ENCODE results near the gene BRIP1. TPM values are rescaled to one million over a fixed set of nuclear protein-coding genes. Genes with fewer than 3 reads are reported as not detected.

BRIP1 gene
- total RNA-seq, 1 experiment from 2014 or later: 20.2 TPM

GRCh38 chr17:61698244-61698643 lies 165.1 kb downstream of the BRIP1 start:
- H2BK5ac ChIP-seq (ENCODE audit: insufficient read length, low read length): no peak overlapping the region
- H3K27ac Mint-ChIP-seq: no peak overlapping the region
- no peak overlapping the region for H3K4ac ChIP-seq (ENCODE audit: low read depth, low read length)
- no peak overlapping the region for H4K5ac ChIP-seq (ENCODE audit: insufficient read length, low read depth, low read length)
- H2BK20ac ChIP-seq (ENCODE audit: low read depth, low read length, poor library complexity, severe bottlenecking): no peak overlapping the region
- H3K4me1 ChIP-seq (ENCODE audit: insufficient read depth, low read length): no peaks in the 10 kb centered on the region
- H3K27me3 Mint-ChIP-seq (ENCODE audit: low read depth): no peaks in the 10 kb centered on the region
- H2BK12ac ChIP-seq (ENCODE audit: insufficient read length, low read depth, low read length): no peak overlapping the region
- no peak overlapping the region for H2AFZ ChIP-seq (ENCODE audit: low read length)
- no peak overlapping the region for H3K18ac ChIP-seq (ENCODE audit: insufficient read length, low read depth, low read length)
- no peak overlapping the region for H2BK120ac ChIP-seq (ENCODE audit: low read depth, low read length, poor library complexity, severe bottlenecking)
- no peak for DNase-seq
- no CpG with 5 or more reads among the region's 2 CpGs for WGBS (ENCODE audit: extremely low coverage, insufficient read length, low lambda C conversion rate)
- H3K4me1 Mint-ChIP-seq: no peaks in the 10 kb centered on the region
- H3K27me3 ChIP-seq (ENCODE audit: insufficient read depth, low read length): no peaks in the 10 kb centered on the region
- peaks cover 37 to 68% (median 53%) of the 10 kb centered on the region in 3 experiments for H3K36me3 Mint-ChIP-seq (ENCODE audit: insufficient read depth in 1 of 3, low read depth in 3 of 3)
- no peaks in the 10 kb centered on the region for H4K20me1 ChIP-seq (ENCODE audit: control insufficient read depth, insufficient read depth, insufficient read length)
- H3T11ph ChIP-seq (ENCODE audit: low read length): no peak overlapping the region
- no peak overlapping the region for H3K4me3 Mint-ChIP-seq
- no peak overlapping the region for H3K4me2 ChIP-seq (ENCODE audit: insufficient read depth, insufficient read length, low read length)
- peaks cover 56 to 69% of the 10 kb centered on the region in 2 experiments for H3K9me3 Mint-ChIP-seq
- H3K14ac ChIP-seq (ENCODE audit: insufficient read depth, low read length): no peak overlapping the region
- no peaks in the 10 kb centered on the region for H3K79me1 ChIP-seq (ENCODE audit: insufficient read depth, low read depth, low read length, poor library complexity, severe bottlenecking)
- H3K56ac ChIP-seq (ENCODE audit: insufficient read length, low read depth, low read length): no peak overlapping the region
- H4K91ac ChIP-seq (ENCODE audit: insufficient read length, low read depth, low read length): no peak overlapping the region
- TF ChIP-seq CTCF (conservative IDR thresholded peaks at IDR 0.05): no peak
- no peak overlapping the region for H3K23ac ChIP-seq (ENCODE audit: insufficient read length, low read depth, low read length)
- no peak overlapping the region for H2BK15ac ChIP-seq (ENCODE audit: low read depth, low read length)
- no peak overlapping the region for H4K8ac ChIP-seq (replicated peaks; ENCODE audit: insufficient read length, low read depth, low read length)
- peaks cover 6% of the 10 kb centered on the region for H3K9me3 ChIP-seq (ENCODE audit: control insufficient read depth, low read depth, low read length)
- no peak overlapping the region for H2AK5ac ChIP-seq (ENCODE audit: insufficient read length, low read length)
- H3K23me2 ChIP-seq (ENCODE audit: insufficient read length, low read depth, low read length, poor library complexity, severe bottlenecking): no peaks in the 10 kb centered on the region
- no peak overlapping the region for H3K27ac ChIP-seq (ENCODE audit: insufficient read length, low read depth, low read length)
- H3K79me2 ChIP-seq (ENCODE audit: insufficient read depth, low read length): no peaks in the 10 kb centered on the region
- no peak overlapping the region for H3K9ac ChIP-seq (ENCODE audit: extremely low read depth, insufficient read length, low read length)
